MM.1S (cell line): ENCODE data around the gene RNF14.

Source experiments
- DNase-seq: peaks from one replicate; pipeline ENCODE4 v3.0.0-alpha.2; 2015
- H2AFZ ChIP-seq: fragments of 300-600 bp; sonication (generic); 2 replicates; pipeline ENCODE4 v1.6.0; 2016; ENCODE audit warnings: antibody characterized with exemption, low read length
- H3F3A ChIP-seq: fragments of 300-600 bp; sonication (generic); 2 replicates; pipeline ENCODE4 v1.6.1; 2016; ENCODE audit warnings: mild to moderate bottlenecking, antibody characterized with exemption, low read length, moderate library complexity, mixed read lengths; ENCODE audit not compliant: insufficient read depth
- H3K27ac ChIP-seq: fragments of 300-600 bp; sonication (generic); 2 replicates; pipeline ENCODE4 v1.5.1; 2016; ENCODE audit warnings: mild to moderate bottlenecking, low read length
- H3K27me3 ChIP-seq: fragments of 300-600 bp; sonication (generic); replicated peaks from 2 replicates; pipeline ENCODE4 v1.6.0; 2016; ENCODE audit warnings: low read length; ENCODE audit not compliant: insufficient read depth
- H3K36me3 ChIP-seq: fragments of 300-600 bp; sonication (generic); replicated peaks from 2 replicates; pipeline ENCODE4 v1.6.1; 2016; ENCODE audit warnings: mild to moderate bottlenecking, low read length, mixed read lengths; ENCODE audit not compliant: insufficient read depth
- H3K4me1 ChIP-seq: fragments of 300-600 bp; sonication (generic); 2 replicates; pipeline ENCODE4 v1.6.1; 2016; ENCODE audit warnings: low read length, mixed read lengths
- H3K4me2 ChIP-seq: fragments of 300-600 bp; sonication (generic); 2 replicates; pipeline ENCODE4 v1.6.0; 2016; ENCODE audit warnings: low read depth, low read length
- H3K4me3 ChIP-seq: fragments of 300-600 bp; sonication (generic); 2 replicates; pipeline ENCODE4 v1.5.1; 2016; ENCODE audit warnings: low read length, mixed read lengths
- H3K79me2 ChIP-seq: fragments of 300-600 bp; sonication (generic); 2 replicates; pipeline ENCODE4 v1.6.1; 2016; ENCODE audit warnings: mixed run types, low read length, mixed read lengths
- H3K9ac ChIP-seq: fragments of 300-600 bp; sonication (generic); 2 replicates; pipeline ENCODE4 v1.6.1; 2016; ENCODE audit warnings: low read length, mixed read lengths
- H3K9me2 ChIP-seq: fragments of 300-600 bp; sonication (generic); replicated peaks from 2 replicates; pipeline ENCODE4 v1.6.1; 2016; ENCODE audit warnings: mild to moderate bottlenecking, low read length, mixed read lengths; ENCODE audit not compliant: insufficient read depth
- H3K9me3 ChIP-seq: fragments of 300-600 bp; sonication (generic); replicated peaks from 2 replicates; pipeline ENCODE4 v1.6.1; 2016; ENCODE audit warnings: mild to moderate bottlenecking, low read length, mixed read lengths; ENCODE audit not compliant: insufficient read depth
- H4K20me1 ChIP-seq: fragments of 300-600 bp; sonication (generic); 2 replicates; pipeline ENCODE4 v1.6.1; 2016; ENCODE audit warnings: mild to moderate bottlenecking, low read length, moderate library complexity, mixed read lengths; ENCODE audit not compliant: insufficient read depth
- CTCF ChIP-seq: fragments of 300-600 bp; sonication (generic); IDR thresholded peaks from 2 replicates; pipeline ENCODE4 v1.5.1; 2016; ENCODE audit warnings: antibody characterized with exemption, low read length, mixed read lengths
- EZH2 ChIP-seq: fragments of 300-600 bp; sonication (generic); optimal IDR thresholded peaks from 2 replicates; pipeline ENCODE3; 2017; ENCODE audit warnings: low read depth, mild to moderate bottlenecking, antibody characterized with exemption, low read length, mixed read lengths
- EZH2phosphoT487 ChIP-seq: fragments of 300-600 bp; sonication (generic); IDR thresholded peaks from 2 replicates; pipeline ENCODE4 v1.6.1; 2018; ENCODE audit warnings: antibody characterized with exemption, low read length

Gene RNF14

DNA sequence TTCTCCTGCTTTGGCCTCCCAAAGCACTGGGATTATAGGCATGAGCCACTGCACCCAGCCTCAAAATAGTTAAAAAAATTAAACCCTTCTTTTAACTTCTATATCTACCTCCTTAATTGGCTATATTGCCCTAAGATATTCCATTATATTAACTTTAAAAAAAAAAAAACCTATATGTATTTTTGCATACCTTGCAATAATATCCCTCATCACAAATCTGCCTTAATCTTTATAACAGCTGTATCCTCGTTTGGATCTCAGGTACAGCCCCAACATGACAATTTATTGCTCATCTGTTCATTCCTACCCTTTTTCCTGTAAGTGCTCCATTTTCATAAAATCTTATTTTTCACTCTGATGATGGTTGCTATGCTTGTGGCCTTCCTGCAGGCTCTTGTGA lies 31.3 kb downstream of the RNF14 start:
- Histone ChIP-seq H2AFZ (no peak overlapping the region), H3F3A (peaks cover 19% of the 10 kb centered on the region), H3K4me3 (no peak overlapping the region), H3K36me3 (peaks cover 15% of the 10 kb centered on the region; the same call in 1 of the 2 replicates), H3K27ac (no peak overlapping the region), H3K9me2 (no peaks in the 10 kb centered on the region), H3K79me2 (peaks cover 13% of the 10 kb centered on the region; the same call in 1 of the 2 replicates), H3K9ac (no peak overlapping the region), H3K4me1 (no peaks in the 10 kb centered on the region), H3K9me3 (no peaks in the 10 kb centered on the region), H3K4me2 (no peak overlapping the region), H4K20me1 (no peaks in the 10 kb centered on the region), H3K27me3 (no peaks in the 10 kb centered on the region)
- no peak for TF ChIP-seq EZH2phosphoT487
- DNase-seq = no peak

DNA sequence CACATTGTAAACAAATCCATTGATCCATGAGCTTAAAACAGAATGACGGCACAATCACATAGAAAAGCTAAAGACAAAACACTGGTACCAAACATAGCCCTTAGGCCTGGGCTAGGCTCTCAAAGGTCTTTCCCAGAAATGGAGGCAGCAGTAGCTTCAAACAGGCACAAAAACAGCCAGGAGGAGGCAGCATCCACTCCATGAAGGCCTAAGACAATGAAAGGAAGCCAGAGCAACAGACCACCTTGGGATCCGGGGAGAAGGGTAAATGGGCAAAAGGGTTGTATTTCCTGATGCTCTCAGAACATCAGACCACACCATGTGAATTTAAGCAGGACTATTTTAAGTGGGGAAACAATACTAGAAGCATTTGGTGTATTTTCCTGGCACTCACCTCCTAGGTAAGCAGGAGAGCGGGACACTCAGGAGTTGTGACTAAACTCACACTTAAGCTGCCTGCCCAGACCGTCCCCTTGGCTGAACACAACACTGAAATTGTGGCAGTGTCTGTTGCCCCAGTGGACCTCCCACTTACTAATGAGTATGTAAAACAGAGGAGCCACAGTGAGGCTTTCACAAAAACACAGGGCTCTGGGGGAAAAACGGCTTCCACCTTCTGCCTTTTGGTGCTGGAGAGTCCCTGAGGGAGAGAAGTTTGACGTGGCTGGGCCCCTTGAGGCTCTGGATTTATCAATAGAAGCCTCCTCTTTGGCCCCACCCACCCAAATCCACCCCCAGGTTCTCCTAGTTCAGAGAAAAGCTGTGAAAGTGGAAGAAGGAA lies 32.0 kb downstream of the RNF14 start:
- Histone ChIP-seq H3K79me2 (peaks cover 18% of the 10 kb centered on the region), H3K4me2 (no peak overlapping the region), H3K36me3 (peaks cover 15% of the 10 kb centered on the region; the same call in 1 of the 2 replicates)

GRCh38 chr5:142003266-142003800 lies 34.4 kb downstream of the RNF14 start:
- DNase-seq = no peak

More for the DNA sequence above, 32.0 kb downstream of the RNF14 start:
- H3F3A ChIP-seq = peaks cover 19% of the 10 kb centered on the region
- H3K27me3 ChIP-seq = no peaks in the 10 kb centered on the region
- no peaks in the 10 kb centered on the region for H3K9me3 ChIP-seq
- DNase-seq = no peak
- H3K9me2 ChIP-seq = no peaks in the 10 kb centered on the region
- H3K4me1 ChIP-seq = peaks cover under 1% of the 10 kb centered on the region; the same call in 1 of the 2 replicates
- H3K27ac ChIP-seq = no peak overlapping the region
- H2AFZ ChIP-seq = no peak overlapping the region
- H3K4me3 ChIP-seq = no peak overlapping the region
- H3K9ac ChIP-seq = no peak overlapping the region
- TF ChIP-seq CTCF (peak; percentile 29), EZH2phosphoT487 (no peak)
- H4K20me1 ChIP-seq = no peaks in the 10 kb centered on the region

More at GRCh38 chr5:142003266-142003800, 34.4 kb downstream of the RNF14 start:
- H3K4me1 ChIP-seq = peaks cover 24% of the 10 kb centered on the region
- H3K9me3 ChIP-seq = no peaks in the 10 kb centered on the region
- H4K20me1 ChIP-seq = no peaks in the 10 kb centered on the region
- no peaks in the 10 kb centered on the region for H3K9me2 ChIP-seq
- H3K36me3 ChIP-seq = peaks cover 15% of the 10 kb centered on the region; the same call in 1 of the 2 replicates
- no peak overlapping the region for H3K9ac ChIP-seq
- H3K4me2 ChIP-seq = no peak overlapping the region
- peaks cover 19% of the 10 kb centered on the region for H3F3A ChIP-seq
- no peaks in the 10 kb centered on the region for H3K27me3 ChIP-seq
- H3K27ac ChIP-seq = no peak overlapping the region
- H3K79me2 ChIP-seq = peaks cover 33% of the 10 kb centered on the region
- TF ChIP-seq EZH2phosphoT487 (no peak), EZH2 (no peak), CTCF (no peak)
- no peak overlapping the region for H3K4me3 ChIP-seq
- H2AFZ ChIP-seq = no peak overlapping the region
